K562 (cell line): ENCODE results near the gene INHBE. TPM values are rescaled to one million over a fixed set of nuclear protein-coding genes. Genes with fewer than 3 reads are reported as not detected.

Experiments used
- CBFA2T2 ChIP-seq: fragments of 450-650 bp; conservative IDR thresholded peaks from 2 replicates; pipeline ENCODE4 v1.6.1; 2017; ENCODE audit warnings: mild to moderate bottlenecking
- CEBPG ChIP-seq, 3 experiments: fragments of 200-800 bp in 1 of 3; sonication (Bioruptor generic) in 1 of 3; sonication (generic) in 1 of 3; formaldehyde crosslinking in 1 of 3; IDR thresholded peaks in 2 of 3; conservative IDR thresholded peaks in 1 of 3; 2 replicates each; pipeline versions ENCODE4 v1.6.1 to v1.8.0; 2016 to 2022; ENCODE audit warnings: missing compliant biosample characterization in 2 of 3, missing genetic modification characterization in 2 of 3, mild to moderate bottlenecking in 1 of 3, missing genetic modification reagents in 1 of 3
- FOS ChIP-seq: IDR thresholded peaks from 3 replicates; pipeline ENCODE4 v1.6.1; 2011; ENCODE audit not compliant: insufficient read length; ENCODE audit errors: extremely low read depth
- GATAD2A ChIP-seq: fragments of 450-650 bp; IDR thresholded peaks from 2 replicates; pipeline ENCODE4 v1.6.1; 2017
- HDGF ChIP-seq: fragments of 450-650 bp; IDR thresholded peaks from 2 replicates; pipeline ENCODE4 v1.6.1; 2016
- KLF13 ChIP-seq: fragments of 450-650 bp; IDR thresholded peaks from 2 replicates; pipeline ENCODE4 v1.6.1; 2016; ENCODE audit warnings: missing genetic modification characterization, low read depth, mild to moderate bottlenecking, missing compliant biosample characterization, moderate library complexity, borderline replicate concordance
- LEF1 ChIP-seq: fragments of 450-650 bp; IDR thresholded peaks from 2 replicates; pipeline ENCODE4 v1.6.1; 2016; ENCODE audit warnings: mild to moderate bottlenecking
- MBD2 ChIP-seq: sonication (generic); IDR thresholded peaks from 2 replicates; pipeline ENCODE4 v1.6.1; 2016; ENCODE audit warnings: low read depth, borderline replicate concordance
- MEF2A ChIP-seq: IDR thresholded peaks from 2 replicates; pipeline ENCODE4 v1.6.1; 2011; ENCODE audit warnings: low read depth, mild to moderate bottlenecking, low read length, moderate library complexity; ENCODE audit not compliant: control insufficient read depth
- NFRKB ChIP-seq: fragments of 450-650 bp; IDR thresholded peaks from 2 replicates; pipeline ENCODE4 v1.6.1; 2016; ENCODE audit warnings: low read depth
- OTX1 ChIP-seq: fragments of 450-650 bp; formaldehyde crosslinking; IDR thresholded peaks from 2 replicates; pipeline ENCODE4 v1.4.0; 2022; ENCODE audit warnings: mild to moderate bottlenecking
- POLR2AphosphoS5 ChIP-seq: IDR thresholded peaks from 2 replicates; pipeline ENCODE4 v1.6.1; 2011; ENCODE audit warnings: mild to moderate bottlenecking, low read depth, low read length, moderate library complexity; ENCODE audit not compliant: control insufficient read depth, insufficient read depth
- POLR2H ChIP-seq: IDR thresholded peaks from 2 replicates; pipeline ENCODE4 v1.6.1; 2016; ENCODE audit warnings: missing genetic modification characterization, low read depth, mild to moderate bottlenecking, control low read depth, missing compliant biosample characterization, moderate library complexity
- RREB1 ChIP-seq: fragments of 250-450 bp; sonication (Bioruptor Pico); IDR thresholded peaks from 2 replicates; pipeline ENCODE4 v1.4.0; 2020
- ZNF184 ChIP-seq: sonication (generic); formaldehyde crosslinking; IDR thresholded peaks from 2 replicates; pipeline ENCODE4 v1.5.0; 2020; ENCODE audit warnings: missing genetic modification reagents
- ZNF263 ChIP-seq: sonication (generic); formaldehyde crosslinking; IDR thresholded peaks from 2 replicates; pipeline ENCODE4 v1.8.0; 2022; ENCODE audit warnings: mild to moderate bottlenecking, missing genetic modification reagents, borderline replicate concordance
- ZNF324 ChIP-seq: fragments of 250-450 bp; sonication (Bioruptor Pico); IDR thresholded peaks from 2 replicates; pipeline ENCODE4 v1.4.0; 2020; ENCODE audit warnings: mild to moderate bottlenecking
- ZNF592 ChIP-seq: fragments of 450-650 bp; IDR thresholded peaks from 2 replicates; pipeline ENCODE4 v1.6.1; 2017; ENCODE audit warnings: antibody characterized with exemption, mild to moderate bottlenecking
- polyA plus RNA-seq, 8 experiments: library from polyadenylated mRNA; depleted of rRNA in 4 of 8; stranded (reverse) in 5 of 8; unstranded in 3 of 8; fragments of >200 nt; fragmentation: Nextera tagmentation in 2 of 8; fragmentation: Illumina TruSeq in 1 of 8; extraction: Ambion mirVana in 2 of 8; extraction: Trizol in 1 of 8; gene quantifications; 2 replicates each; pipeline versions ENCODE4 v1.2.1 to v1.2.3, GENCODE V29; 2011 to 2014; ENCODE audit warnings: inconsistent platforms in 1 of 8, missing spikeins in 1 of 8
- total RNA-seq, 7 experiments: library from RNA; depleted of rRNA in 6 of 7; stranded (reverse); fragments of >200 nt in 6 of 7; fragmentation: Illumina TruSeq in 2 of 7; extraction: Trizol in 2 of 7; gene quantifications; 2 replicates each; pipeline versions ENCODE4 v1.2.1 to v1.2.3, GENCODE V29; 2011 to 2021; ENCODE audit warnings: low replicate concordance in 1 of 7

INHBE gene
- total and polyA plus RNA-seq, 9 of the 15 experiments (the other 6 are each of a cell fraction or from before 2014, with no cell fraction given): 0.94 to 9.9 (median 7.3) TPM

DNA sequence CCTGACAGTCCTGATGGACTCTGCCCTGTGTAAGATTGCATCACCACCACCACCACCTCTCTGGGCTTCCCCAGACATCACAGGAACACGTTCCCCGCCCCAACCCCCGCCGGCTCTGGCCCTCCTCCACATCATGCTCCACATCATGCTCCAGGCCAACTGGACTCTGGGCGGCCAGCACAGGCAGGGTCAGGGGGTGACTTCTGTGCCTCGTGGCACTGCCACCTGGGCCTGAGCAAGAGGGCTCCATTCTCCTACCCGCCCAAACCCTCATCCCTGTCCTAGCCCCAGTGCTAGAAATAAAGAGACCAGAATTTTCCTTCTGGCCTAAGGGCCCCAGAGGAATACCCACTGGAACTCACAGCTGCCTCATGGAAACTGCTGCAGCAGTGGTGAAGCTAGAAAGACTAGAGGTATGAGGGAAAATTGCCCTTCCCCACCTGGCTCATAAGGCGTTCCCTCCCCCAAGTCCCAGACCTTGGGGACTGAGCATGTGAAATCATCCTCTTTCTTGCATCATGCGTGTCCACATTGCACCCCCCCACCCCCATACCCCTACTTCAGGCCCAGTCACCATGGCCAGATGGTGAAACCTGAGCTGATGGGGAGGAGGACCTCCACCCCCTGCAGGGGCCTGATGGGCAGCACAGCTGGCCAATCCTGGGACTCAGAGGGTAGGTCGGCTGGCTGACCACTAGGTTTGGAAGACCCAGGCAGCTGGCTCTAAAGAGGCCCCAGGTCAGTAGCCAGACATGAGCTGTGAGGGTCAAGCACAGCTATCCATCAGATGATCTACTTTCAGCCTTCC is at the start of gene INHBE (continued):
- no peak for TF ChIP-seq ZNF184 (CRISPR knock-in tag)
- no peak for TF ChIP-seq MEF2A
- TF ChIP-seq ZNF263 (CRISPR knock-in tag): 0 out of 2 replicates have a peak, but pooled peaks have one; percentile 8
- peak; percentile 33; the same call in 1 of the 2 replicates for TF ChIP-seq ZNF324 (CRISPR knock-in tag)
- TF ChIP-seq HDGF: no peak
- peak; percentile 90 for TF ChIP-seq RREB1 (CRISPR knock-in tag)
- TF ChIP-seq KLF13: peak; percentile 68; the same call in 1 of the 2 replicates
- peak; percentile 85 for TF ChIP-seq POLR2H (tag)
- 0 out of 2 replicates have a peak, but pooled peaks have one; percentile 51 for TF ChIP-seq GATAD2A
- TF ChIP-seq OTX1 (CRISPR knock-in tag): peak; percentile 53; the same call in 1 of the 2 replicates
- peak; percentile 83 for TF ChIP-seq FOS
- TF ChIP-seq NFRKB: peak; percentile 99
- TF ChIP-seq MBD2: 0 out of 2 replicates have a peak, but pooled peaks have one; percentile 28
- peak; percentile 32; the same call in 1 of the 2 replicates for TF ChIP-seq CBFA2T2
- 0 out of 2 replicates have a peak, but pooled peaks have one; percentile 21 for TF ChIP-seq POLR2AphosphoS5
- TF ChIP-seq ZNF592: peak; percentile 83
- peak; percentile 100 for TF ChIP-seq CEBPG (CRISPR knock-in tag; IDR thresholded peaks at IDR 0.05)
- peak; percentile 91 to 99 for TF ChIP-seq CEBPG (tag; conservative IDR thresholded peaks at IDR 0.05 in 1 of 2, IDR thresholded peaks at IDR 0.05 in 1 of 2)
- peak; percentile 45; the same call in 1 of the 2 replicates for TF ChIP-seq LEF1
